Measurements from ENCODE around the gene SHC2. TPM values are rescaled to one million over a fixed set of nuclear protein-coding genes. Genes with fewer than 3 reads are reported as not detected.
A peak's percentile ranks its signal among the peaks of the same experiment; 100 is the strongest.

SHC2 gene
- total and polyA plus RNA-seq, 2 of the 13 experiments (the other 11 are each of a cell fraction or from before 2014, with no cell fraction given): 9.0 to 18.3 TPM

GRCh38 chr19:494171-495080 lies 33.6 kb upstream of the SHC2 start (continued):
- TF ChIP-seq, protein P1, sequence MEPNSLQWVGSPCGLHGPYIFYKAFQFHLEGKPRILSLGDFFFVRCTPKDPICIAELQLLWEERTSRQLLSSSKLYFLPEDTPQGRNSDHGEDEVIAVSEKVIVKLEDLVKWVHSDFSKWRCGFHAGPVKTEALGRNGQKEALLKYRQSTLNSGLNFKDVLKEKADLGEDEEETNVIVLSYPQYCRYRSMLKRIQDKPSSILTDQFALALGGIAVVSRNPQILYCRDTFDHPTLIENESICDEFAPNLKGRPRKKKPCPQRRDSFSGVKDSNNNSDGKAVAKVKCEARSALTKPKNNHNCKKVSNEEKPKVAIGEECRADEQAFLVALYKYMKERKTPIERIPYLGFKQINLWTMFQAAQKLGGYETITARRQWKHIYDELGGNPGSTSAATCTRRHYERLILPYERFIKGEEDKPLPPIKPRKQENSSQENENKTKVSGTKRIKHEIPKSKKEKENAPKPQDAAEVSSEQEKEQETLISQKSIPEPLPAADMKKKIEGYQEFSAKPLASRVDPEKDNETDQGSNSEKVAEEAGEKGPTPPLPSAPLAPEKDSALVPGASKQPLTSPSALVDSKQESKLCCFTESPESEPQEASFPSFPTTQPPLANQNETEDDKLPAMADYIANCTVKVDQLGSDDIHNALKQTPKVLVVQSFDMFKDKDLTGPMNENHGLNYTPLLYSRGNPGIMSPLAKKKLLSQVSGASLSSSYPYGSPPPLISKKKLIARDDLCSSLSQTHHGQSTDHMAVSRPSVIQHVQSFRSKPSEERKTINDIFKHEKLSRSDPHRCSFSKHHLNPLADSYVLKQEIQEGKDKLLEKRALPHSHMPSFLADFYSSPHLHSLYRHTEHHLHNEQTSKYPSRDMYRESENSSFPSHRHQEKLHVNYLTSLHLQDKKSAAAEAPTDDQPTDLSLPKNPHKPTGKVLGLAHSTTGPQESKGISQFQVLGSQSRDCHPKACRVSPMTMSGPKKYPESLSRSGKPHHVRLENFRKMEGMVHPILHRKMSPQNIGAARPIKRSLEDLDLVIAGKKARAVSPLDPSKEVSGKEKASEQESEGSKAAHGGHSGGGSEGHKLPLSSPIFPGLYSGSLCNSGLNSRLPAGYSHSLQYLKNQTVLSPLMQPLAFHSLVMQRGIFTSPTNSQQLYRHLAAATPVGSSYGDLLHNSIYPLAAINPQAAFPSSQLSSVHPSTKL (CRISPR knock-in tag; IDR thresholded peaks at IDR 0.05): peak; percentile 43
- TF ChIP-seq MEF2D (CRISPR knock-in tag; IDR thresholded peaks at IDR 0.05) (0 out of 2 replicates have a peak, but pooled peaks have one; percentile 22), NFKB2 (CRISPR knock-in tag; IDR thresholded peaks at IDR 0.05; ENCODE audit: borderline replicate concordance) (no peak), DPF2 (CRISPR knock-in tag; IDR thresholded peaks at IDR 0.05; ENCODE audit: borderline replicate concordance, low read depth) (no peak), SALL1 (CRISPR knock-in tag; IDR thresholded peaks at IDR 0.05) (no peak; the same call in 1 of the 2 replicates), HINFP (CRISPR knock-in tag; IDR thresholded peaks at IDR 0.05; ENCODE audit: low read depth) (no peak), ZSCAN31 (CRISPR knock-in tag; IDR thresholded peaks at IDR 0.05; ENCODE audit: low read depth) (no peak), KDM6A (CRISPR knock-in tag; IDR thresholded peaks at IDR 0.05; ENCODE audit: low read depth) (no peak), ZNF510 (CRISPR knock-in tag; IDR thresholded peaks at IDR 0.05; ENCODE audit: low read depth) (0 out of 2 replicates have a peak, but pooled peaks have one; percentile 52), JUN (CRISPR knock-in tag; IDR thresholded peaks at IDR 0.05) (no peak), HOXA5 (CRISPR knock-in tag; IDR thresholded peaks at IDR 0.05) (no peak), SMC3 (IDR thresholded peaks at IDR 0.05; ENCODE audit: low read length) (no peak), ZNF337 (CRISPR knock-in tag; IDR thresholded peaks at IDR 0.05; ENCODE audit: borderline replicate concordance, low read depth) (no peak), HNRNPLL (IDR thresholded peaks at IDR 0.05; ENCODE audit: low read depth, low read length, poor library complexity, severe bottlenecking) (no peak), NRL (CRISPR knock-in tag; IDR thresholded peaks at IDR 0.05; ENCODE audit: borderline replicate concordance) (peak; percentile 39; the same call in 1 of the 2 replicates), SIX1 (CRISPR knock-in tag; IDR thresholded peaks at IDR 0.05; ENCODE audit: borderline replicate concordance) (no peak), ZNF761 (CRISPR knock-in tag; conservative IDR thresholded peaks at IDR 0.05) (no peak)
- TF ChIP-seq, protein P2, sequence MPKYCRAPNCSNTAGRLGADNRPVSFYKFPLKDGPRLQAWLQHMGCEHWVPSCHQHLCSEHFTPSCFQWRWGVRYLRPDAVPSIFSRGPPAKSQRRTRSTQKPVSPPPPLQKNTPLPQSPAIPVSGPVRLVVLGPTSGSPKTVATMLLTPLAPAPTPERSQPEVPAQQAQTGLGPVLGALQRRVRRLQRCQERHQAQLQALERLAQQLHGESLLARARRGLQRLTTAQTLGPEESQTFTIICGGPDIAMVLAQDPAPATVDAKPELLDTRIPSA (CRISPR knock-in tag; IDR thresholded peaks at IDR 0.05; ENCODE audit: borderline replicate concordance): no peak
- TF ChIP-seq, protein P3, sequence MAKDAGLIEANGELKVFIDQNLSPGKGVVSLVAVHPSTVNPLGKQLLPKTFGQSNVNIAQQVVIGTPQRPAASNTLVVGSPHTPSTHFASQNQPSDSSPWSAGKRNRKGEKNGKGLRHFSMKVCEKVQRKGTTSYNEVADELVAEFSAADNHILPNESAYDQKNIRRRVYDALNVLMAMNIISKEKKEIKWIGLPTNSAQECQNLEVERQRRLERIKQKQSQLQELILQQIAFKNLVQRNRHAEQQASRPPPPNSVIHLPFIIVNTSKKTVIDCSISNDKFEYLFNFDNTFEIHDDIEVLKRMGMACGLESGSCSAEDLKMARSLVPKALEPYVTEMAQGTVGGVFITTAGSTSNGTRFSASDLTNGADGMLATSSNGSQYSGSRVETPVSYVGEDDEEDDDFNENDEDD (CRISPR knock-in tag; IDR thresholded peaks at IDR 0.05; ENCODE audit: borderline replicate concordance): no peak
- TF ChIP-seq, protein P4, sequence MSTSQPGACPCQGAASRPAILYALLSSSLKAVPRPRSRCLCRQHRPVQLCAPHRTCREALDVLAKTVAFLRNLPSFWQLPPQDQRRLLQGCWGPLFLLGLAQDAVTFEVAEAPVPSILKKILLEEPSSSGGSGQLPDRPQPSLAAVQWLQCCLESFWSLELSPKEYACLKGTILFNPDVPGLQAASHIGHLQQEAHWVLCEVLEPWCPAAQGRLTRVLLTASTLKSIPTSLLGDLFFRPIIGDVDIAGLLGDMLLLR (CRISPR knock-in tag; IDR thresholded peaks at IDR 0.05): no peak
- TF ChIP-seq, protein P5, sequence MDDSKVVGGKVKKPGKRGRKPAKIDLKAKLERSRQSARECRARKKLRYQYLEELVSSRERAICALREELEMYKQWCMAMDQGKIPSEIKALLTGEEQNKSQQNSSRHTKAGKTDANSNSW (CRISPR knock-in tag; IDR thresholded peaks at IDR 0.05; ENCODE audit: borderline replicate concordance): no peak
